Medulla oblongata (tissue), 1 donor: ENCODE results near the gene CRADD.
A peak's percentile ranks its signal among the peaks of the same experiment; 100 is the strongest.
"Not testable (repeated sequence)": the region's sequence is repeated elsewhere in the genome, so short reads cannot be mapped to it uniquely, and the experiment has no call there.

Experiments
- DNase-seq: peaks from one replicate; pipeline ENCODE4 v3.0.0-alpha.2; 2015; ENCODE audit errors: extremely low spot score

CRADD gene

DNA sequence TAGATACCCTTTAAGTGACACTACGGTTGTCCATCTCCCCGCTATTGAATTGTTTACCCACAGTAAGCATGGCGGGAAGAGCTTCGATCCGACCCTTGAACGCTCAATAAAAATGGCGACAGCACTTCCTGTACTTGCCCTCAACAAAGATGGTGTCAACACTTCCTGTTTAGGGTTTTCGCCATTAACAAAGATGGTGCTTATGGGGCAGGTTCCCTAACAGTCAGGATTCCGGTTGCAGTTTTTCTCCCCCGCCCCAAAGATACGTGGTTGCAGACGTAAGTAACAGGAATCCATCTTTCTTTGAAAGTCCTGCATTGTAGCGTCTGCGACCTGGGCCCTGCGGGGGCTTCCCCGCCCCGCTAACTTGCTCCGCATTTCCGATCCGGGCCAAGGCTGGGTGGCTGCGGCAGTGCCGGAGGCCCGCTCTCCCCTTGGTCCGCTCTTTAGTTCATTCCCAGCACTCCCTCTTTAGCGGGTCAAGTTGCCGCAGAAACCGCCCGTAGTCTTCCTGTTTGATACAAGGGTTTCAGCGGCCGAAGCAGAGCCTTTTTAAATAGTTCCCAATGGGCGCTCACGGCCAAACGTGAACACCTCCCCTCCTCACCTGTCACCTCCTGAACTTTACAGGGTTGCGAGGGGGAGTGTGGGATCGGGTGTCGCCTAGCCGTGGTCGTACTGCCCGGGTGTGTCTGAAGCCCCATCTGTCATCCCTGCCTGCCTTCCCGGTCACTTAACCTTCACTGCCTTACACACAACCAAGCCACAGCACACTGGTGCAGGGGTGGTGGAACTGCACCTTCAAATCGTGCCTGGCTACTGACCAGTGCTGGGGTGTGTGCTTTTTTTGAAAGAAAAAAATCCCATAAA lies at the start of gene CRADD:
CRADD (plus strand) TSS at position 181 of the 870 bp plus-strand sequence.
- DNase-seq = peak; percentile 99

DNA sequence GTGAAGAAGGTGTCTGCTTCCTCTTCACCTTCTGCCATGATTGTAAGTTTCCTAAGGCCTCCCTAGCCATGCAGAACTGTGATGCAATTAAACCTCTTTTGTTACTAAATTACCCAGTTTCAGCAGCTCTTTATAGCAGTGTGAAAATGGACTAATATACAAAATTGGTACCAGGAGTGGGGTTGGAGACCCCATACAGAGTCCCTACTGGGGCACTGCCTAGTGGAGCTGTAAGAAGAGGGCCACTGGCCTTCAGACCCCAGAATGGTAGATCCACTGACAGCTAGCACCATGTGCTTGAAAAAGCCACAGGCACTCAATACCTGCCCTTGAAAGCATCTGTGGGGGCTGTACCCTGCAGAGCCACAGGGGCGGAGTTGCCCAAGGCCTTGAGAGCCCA lies 44.8 kb upstream of the CRADD start:
- DNase-seq = no peak

DNA sequence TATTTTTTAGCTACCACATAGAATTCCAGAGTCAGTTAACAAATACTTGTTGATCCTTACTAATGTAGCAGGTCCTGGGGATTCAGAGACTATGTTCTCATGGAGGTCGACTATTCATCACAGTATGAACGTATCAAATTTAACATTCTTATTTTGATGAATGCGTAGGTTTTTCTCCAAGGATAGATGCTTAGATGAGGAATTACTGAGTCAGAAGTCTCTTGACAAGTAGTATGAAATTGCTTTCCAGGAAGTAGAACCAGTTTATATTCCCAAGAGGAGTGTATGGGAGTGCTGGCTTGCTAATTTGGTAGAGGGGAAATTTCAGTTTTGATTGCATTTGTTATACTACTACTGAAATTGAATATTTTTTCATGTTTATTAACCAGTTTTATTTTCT lies 42.8 kb upstream of the CRADD start:
- DNase-seq = no peak

DNA sequence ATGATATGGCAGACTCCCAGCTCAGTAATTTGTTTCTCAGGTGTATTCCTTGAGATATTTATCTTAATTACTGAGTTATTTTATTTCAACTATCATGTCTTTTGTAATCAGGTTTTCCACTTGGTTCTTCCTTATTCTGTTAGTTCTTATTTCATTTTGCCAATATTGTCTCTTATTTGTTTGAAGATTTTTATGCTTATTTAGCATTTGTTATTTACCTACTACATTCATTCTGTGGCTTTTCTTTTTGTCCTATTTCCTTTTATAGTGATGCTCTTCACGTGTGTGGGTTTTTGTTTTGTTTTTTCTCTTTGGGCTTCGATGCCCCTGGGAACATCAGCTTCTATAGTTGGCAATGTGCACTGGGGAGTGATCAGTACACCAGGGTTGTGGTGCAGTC lies 40.5 kb upstream of the CRADD start:
- DNase-seq = no peak

DNA sequence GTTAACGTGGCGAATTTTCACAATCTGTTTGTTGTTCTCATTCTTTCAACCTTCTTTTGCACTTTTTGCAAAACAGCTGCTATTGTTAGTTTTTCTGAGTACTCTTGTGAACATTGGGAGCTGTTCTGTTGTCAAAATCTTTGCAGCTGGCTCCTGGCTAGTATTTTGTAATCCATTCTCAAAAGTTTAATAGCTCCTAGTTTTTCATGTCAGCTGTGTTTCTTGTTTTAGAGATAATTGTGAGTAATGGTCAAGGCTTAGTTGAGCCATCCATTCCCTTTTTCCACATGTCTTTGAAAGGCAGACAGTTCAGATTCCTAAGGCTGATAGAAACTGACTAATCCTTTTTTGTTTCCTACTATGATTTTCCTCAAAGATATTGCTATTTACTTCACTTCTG lies 39.1 kb upstream of the CRADD start:
- no peak for DNase-seq

DNA sequence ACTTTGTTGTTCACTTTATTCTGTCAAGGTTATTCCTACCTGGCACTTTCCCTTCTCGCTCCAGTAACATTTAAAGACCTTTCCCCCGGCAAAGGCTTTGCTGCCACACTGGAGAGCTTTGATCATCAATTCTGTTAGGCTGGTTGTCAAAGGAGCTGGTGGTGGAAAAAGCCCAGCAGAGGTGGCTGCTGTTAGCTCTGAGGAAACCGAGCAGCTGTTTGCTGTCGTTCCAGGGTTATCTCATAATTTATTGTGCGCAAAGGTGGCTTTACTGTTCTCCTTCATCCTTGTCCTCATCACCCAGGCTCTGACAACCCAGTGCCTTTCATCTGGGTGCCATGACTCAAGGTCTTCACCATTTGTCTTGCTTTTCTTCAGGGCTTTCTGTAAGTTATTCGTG lies 38.2 kb upstream of the CRADD start:
- DNase-seq = no peak

DNA sequence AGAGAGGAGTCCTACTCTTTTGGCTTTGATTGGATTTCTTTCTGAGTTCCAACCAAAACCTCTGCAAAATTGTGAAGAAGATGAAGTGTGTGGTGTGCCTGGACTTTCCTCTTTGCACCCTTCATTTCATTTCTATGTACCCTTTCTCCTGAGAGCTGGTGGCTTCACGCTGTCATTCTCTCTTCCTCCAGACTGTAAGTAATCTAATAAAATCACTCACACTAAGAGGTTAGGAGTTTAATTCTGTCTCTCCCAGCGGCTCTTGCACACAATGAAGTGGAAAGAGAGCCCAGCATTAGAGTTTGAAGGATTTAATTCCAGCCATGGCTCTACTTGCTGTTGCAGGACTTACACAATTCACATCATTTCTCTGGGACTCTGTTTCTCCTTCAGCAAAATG lies 37.8 kb upstream of the CRADD start:
- no peak for DNase-seq

DNA sequence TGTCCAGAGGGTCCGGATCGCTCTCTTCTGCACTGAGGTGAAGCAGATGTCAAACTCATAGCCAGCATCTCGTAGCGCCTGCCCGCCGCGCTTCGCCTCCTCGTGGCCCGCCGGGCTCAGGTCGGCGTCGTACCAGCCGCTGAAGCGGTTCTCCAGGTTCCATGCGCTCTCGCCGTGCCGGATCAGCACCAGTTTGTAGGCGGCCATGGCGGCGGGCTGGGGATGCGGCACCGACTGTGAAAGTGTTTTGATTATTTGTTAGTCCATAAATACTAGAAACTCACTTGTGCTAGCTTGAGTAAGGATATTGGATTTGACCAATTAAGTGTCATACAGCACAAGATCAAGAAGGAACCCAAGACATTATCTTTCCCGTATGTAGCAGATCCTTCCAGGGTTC lies 35.8 kb upstream of the CRADD start:
- DNase-seq = not testable (repeated sequence)

DNA sequence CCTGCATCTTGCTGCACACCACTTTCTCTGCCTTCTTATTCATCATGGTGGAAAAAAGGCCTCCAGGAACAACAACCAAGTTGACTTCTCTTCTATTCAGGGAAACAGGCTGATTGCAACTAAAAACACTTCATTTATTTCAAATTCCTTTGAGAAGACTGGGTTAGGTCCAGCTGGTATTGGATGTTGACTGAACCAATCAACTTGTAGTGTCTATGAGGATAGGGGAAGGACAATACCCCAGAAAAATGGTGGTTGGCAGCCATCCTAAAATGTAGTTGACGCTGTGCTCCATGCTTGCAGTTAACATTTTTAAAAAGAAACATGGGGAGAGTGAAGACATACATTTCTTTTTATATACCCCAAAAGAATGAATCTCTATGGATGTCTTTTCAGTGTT lies 34.4 kb upstream of the CRADD start:
- DNase-seq = no peak

DNA sequence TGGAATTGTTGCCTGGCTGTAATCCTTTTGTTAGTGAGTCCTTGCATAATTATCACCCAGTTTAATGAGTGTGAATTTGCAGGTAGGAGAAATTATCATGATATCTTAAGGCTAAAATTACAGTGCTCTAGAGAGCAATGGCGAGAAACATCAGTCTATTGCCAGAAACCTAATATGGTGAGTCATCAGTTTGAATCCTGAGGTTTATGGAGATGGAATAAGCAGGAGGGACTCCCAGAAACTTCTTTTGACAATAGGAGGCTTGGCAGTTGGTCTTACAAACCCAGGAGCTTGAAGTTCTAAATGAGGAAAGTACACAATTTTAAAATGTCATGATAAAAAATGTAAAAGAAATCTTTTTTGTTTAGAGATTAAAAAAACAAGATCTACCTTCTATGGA lies 31.5 kb upstream of the CRADD start:
- DNase-seq = no peak

DNA sequence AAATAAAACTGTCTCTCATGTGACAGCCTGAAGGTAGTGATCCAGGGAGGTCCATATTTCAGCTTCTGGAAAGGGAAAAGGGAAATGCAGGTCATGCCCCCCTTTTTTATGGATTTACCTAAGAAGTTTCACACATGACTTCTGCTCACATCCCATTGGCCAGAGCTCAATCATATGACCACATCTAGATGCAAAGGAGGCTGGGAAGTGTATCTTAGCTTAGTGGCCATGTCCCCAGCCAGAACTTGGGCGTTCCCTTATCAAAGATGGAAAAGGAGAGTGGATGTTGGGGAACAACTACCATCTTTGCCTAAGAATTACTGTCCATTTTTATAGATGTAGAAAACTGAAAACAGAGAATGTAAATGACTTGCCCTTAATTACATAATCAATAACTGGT lies 26.5 kb upstream of the CRADD start:
- no peak for DNase-seq

DNA sequence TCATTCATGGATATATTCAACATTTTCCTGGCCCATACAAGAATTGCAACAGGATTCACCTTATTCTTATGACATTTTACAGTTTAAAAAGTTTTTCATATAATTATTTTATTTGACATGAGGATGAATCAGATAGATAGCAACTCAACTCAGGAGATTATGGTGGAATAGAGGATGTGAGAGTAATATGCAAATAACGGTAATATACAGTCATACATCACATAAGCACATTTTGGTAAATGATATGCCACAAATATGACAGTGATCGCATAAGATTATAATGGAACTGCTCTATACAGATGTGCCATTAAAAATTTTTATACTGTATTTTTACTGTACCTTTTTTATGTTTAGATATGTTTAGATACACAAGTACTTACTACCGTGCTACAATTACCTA lies 24.1 kb upstream of the CRADD start:
- DNase-seq = no peak

DNA sequence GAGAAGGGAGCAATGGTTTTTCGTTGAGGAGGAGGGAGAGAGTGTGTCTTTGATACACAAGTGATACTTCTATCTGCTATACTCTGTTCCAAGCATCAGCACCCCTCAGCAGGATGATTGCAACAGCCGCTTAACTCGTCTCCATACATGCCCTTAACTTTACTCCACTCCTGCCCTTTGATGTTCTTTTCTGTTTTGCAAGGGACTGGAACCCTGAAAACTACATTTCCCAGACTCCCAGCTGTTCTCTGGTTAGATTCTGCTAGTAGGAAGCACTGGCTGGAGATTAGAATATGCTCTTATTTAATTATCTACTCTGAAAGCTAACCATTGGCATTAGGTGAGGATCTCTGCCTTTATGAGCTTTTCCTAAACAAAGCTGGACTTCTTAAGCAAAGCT lies 23.5 kb upstream of the CRADD start:
- DNase-seq = no peak

DNA sequence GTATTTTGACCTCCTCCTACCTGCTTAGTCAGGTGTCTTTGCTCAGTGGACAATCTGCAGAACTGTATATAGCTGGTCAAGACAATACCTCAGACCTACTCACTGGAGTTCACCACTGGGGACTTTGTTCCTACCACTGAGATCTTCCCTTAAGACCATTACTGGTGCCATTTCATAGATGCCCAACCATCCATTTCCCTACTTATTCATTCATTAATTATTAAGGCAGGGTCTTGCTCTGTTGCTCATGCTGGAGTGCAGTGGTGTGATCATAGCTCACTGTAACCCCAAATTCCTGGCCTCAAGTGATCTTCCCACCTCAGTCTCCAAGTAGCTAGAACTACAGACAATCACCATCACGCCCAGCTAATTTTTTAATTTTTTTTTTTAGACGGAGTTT lies 22.8 kb upstream of the CRADD start:
- no peak for DNase-seq

DNA sequence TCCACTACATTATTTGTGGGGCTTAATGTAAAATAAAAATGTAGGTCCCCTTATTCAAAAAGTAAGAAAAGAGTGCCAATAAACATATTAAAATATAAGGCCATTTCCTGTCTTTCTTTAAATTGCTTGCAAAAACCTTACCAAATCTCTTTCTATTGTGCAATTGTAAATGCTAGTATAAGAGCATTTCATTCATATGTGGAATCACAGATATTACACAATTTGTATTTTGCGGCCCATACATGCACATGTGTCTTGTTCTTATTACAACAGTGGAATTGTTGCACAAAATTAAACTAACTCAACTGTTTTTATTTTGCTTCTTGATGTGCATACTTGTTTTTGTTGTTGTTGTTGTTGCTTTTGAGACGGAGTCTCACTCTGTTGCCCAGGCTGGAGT lies 20.1 kb upstream of the CRADD start:
- no peak for DNase-seq

DNA sequence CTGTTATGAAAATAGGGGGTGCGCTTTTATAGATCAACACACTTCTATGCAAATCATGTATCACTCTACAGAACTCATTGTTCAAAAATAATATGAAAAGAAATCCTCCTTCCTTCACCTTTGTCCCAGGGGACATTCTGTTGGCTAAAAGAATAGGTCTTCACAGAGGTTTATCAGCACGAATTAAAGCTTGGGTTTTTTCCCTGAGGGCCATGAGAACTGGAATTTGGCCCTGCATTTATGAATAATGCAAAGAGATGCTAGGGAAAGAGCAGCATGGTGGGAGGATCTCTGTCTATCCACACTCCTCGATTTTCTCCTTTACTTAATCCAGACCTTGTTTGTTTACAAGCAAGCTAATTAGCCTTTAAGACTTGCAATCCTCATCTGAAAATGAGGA lies 16.2 kb upstream of the CRADD start:
- no peak for DNase-seq

DNA sequence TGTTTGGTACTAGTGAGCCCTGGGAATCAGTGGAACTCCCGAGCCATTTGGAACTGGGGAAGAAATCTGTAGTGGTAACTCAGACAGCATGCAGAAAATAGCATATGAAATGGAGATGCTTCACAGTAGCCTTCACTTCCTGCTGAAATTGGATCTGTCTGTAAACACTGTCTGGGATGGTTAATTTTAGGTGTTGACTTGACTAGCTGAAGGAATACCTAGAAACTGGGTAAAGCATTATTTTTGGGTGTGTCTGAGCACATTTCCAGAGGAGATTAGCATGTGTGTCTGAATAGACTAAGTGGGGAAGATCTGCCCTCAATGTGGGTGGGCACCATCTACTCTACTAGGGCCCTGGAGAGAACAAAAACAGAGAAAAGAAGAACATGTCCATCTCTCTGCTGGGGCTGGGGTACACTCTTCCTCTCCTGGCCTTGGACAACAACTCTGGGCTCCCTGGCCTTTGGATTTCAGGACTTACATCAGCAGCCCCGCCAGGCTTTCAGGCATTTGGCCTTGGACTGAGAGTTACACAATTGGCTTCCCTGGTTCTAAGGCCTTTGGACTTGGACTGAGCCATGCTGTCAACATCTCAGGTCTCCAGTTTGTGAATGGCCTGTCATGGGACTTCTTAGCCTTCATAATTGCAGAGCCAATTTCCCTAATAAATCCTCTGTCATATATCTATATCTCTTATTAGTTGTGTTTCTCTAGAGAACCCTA lies 14.0 kb upstream of the CRADD start:
- no peak for DNase-seq

DNA sequence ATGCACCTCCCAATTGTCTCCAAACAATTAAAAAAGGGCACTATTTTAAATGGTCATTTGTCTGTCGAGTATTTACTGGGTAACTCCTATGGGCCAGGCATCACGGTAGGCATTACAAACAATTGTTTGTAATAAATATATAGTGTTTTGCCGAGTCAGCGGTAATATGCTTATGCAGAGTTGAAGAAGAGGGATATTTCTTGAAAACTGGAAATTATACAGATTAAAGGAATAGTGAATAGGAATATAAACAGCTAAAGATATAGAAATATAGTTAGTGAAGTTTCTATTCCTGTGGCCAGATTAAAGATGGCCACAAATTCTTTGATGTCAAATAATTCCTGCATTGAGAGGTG lies 13.5 kb upstream of the CRADD start:
- no peak for DNase-seq

DNA sequence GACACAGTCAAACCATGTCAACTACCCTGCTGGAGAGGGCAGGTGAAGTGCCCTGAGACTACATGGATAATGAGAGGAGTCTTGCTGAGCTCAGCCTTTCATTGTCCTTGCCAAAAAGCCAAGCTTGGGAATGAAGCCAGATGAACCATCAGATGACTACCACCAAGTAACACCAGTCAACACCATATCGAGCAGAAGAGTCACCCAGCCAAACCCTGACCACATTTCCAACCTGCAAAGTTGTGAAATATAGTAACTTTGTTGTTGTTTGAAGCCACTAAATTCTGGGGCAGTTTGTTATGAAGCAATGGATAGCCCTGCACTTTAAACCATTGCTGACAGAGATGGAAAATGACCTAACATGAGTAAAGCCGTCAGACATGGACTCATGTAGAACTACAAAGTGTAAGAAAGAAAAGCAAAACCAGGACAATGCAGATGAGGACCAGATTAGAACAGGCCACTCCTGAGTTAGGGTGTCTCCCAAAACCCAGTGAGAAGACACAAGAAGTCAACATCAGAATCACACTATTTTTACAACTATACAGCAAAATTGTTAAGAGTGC lies 12.5 kb upstream of the CRADD start:
- no peak for DNase-seq

DNA sequence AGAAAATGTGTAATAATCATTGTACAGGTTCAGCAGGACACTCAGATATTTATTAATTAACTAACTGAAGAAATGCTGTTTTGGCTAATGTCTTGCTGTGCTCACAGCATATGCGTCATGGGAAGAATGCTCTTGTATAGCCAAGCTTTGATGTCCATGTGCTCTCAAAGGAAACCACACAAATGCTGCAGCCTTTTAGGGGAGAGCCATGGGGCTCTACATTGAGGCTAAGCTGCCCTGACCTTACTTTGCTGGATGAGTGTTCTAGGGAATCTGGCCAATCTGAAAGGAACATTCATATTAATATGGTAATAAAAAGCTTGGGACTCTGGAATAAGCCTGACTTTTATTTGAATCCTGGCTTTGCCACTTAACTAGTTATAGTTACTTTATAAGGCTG lies 9.5 kb upstream of the CRADD start:
- DNase-seq = no peak

DNA sequence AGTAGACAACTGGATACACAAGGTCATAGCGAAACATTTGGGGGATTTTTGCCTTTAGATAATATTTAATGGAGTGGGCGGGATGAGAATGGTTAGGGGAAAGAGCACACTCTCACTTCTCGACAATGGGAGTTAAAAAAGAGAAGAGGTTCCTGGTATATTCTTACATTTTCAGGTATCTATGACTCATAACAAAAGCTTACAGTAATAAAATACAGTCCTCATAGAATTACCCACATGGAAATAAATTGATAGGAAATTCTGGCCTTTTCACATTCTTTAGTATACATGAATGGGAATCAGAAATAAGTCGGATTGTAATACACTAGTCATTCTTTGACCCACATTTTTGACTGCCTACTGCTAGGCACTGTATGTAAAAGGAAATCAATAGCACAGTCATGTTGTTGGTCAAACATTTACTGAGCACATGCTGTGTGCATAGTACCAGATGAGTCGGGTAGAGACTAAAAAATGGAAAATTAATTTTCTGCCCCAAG lies 8.2 kb upstream of the CRADD start:
- DNase-seq = no peak

DNA sequence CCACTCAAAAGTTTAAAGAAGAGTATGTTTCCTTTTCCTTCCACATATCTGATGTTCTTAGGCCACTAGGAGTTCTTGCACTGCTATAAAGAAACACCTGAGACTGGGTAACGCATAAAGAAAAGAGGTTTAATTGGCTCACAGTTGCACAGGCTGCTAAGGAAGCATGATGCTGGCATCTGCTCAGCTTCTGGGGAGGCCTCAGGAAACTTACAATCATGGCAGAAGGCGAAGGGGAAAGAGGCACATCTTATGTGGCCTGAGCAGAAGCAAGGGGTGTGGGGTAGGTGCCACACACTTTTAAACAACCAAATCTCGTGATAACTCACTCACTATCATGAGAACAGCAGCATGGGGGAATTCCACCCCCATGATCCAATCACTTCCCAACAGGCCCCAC lies 7.7 kb upstream of the CRADD start:
- no peak for DNase-seq

DNA sequence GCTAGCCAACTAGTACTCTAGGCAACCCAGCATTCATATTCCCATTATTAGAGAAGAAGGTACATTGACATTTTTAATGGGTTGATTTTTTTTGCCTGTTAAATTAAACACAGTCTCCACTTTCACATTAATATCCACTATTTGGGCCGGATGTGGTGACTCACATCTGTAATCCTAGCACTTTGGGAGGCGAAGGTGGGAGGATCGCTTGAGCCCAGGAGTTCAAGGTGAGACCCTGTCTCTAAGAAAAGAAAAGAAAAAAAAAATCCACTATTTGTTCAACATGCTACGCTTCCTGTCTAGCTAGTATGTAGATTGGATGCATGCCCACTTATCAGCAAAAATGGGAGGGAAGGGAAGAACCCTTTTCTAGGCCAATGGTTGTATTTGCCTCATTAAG lies 7.1 kb upstream of the CRADD start:
- DNase-seq = no peak
